ENCODE measurements around the gene APLP2.
"Not testable (repeated sequence)": the region's sequence is repeated elsewhere in the genome, so short reads cannot be mapped to it uniquely, and the experiment has no call there.

APLP2 gene

DNA sequence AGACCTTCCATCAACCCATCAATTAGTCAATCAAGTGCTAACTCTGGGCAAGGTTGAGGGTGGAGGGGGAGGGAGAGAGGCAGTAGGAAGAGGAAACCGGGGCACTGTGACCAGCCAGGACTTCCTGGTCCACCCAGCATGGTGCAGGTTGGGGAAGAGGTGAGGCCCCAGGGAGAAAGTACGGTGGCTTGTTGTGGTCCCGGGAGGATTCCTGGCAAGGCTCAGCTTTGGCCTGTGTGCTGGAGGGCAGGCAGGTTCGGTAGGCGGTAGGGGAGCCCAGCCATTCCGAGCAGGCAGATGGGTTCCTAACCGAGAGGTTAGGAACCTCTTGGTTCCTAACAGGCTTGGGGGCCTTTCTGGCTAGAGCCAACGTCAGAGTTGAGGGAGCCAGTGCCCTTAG lies 100.7 kb downstream of the APLP2 start:
- no peak for DNase-seq (ENCODE audit: low spot score)

DNA sequence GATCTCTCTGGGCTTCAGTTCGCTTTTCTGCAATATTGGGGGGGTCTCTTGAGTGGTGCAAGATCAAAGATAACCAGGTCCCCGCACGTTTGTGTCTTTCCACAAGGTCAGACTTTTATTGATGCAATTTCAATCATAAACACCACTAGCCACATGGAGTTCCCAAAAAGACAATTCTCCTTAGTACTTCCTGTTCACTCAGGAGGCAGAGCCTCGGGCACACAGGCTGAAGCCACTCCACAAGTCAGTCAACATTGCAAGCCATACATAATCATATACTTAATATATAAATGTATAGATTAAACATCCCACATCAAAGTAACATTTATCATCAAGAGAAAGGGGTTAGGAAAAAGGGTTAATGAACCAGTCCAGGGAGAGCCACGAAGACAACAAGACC lies 101.8 kb downstream of the APLP2 start:
- DNase-seq (ENCODE audit: low spot score), result no peak

DNA sequence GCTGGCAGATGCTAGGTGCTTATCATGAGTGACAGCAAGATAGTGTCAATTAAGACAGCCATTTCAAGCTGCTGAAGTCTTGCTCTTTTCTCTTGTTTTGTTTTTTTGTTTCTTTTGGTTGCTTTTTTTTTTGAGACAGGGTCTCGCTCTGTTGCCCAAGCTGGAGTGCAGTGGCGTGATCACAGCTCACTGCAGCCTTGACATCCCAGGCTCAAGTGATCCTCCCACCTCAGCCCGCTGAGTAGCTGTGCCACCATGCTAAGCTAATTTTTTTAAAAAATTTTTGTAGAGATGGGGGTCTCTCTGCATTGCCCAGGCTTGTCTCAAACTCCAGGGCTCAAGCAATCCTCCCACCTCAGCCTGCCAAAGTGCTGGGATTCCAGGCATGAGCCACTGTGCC lies 102.3 kb downstream of the APLP2 start:
- DNase-seq (ENCODE audit: low spot score), result not testable (repeated sequence)

DNA sequence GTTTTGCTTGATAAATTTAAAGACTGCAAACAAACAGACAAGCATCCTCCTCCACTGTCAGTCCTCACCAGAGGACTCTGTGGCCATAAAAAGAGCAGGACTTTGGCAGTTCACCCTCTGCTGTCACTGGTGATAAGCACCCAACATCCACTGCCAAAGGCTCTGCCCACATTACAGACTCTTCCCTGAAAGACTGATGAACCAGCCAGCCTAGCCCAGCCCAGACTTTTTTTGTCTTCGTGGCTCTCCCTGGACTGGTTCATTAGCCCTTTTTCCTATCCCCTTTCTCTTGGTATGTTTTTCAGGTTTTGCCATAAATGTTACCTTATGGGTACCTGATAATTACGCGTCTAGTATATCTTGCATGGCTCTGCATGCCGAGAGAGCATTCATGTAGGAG lies 104.9 kb downstream of the APLP2 start:
- DNase-seq (ENCODE audit: low spot score), result no peak

DNA sequence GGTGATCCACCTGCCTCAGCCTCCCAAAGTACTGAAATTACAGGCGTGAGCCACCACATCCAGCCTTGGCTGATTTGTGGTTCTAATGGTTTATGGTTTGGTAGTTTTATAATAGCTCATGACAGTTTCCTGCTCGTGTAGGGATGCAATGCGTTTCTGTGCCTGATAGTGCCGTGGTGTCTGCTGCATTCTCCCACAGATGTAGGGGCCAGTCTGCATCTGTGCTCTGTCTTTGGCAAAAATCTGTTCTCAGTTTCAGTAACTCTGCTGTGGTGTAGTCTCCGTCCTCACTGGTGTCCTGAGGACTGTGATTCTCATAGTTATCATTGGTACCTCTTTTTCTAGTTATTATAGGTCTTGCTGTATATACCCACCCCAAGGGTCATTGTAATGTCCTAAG lies 106.2 kb downstream of the APLP2 start:
- DNase-seq (ENCODE audit: low spot score), result no peak

DNA sequence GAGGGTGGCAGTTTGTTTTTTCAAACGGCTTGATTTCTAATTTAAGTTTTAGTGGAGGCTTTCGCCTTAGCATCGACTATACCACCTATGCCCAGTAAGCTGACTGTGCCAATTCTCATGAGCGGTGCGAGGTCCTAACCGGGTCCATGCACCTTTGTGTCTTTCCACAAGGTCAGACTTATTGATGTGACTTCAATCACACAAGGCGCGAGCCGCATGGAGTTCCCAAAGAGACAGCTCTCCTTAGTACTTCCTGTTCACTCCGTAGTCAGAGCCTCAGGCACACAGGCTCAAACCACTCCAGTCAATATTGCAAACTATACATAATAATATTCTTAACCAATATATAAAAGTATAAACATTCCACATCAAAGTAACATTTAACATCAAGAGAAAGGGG lies 108.1 kb downstream of the APLP2 start:
- DNase-seq (ENCODE audit: low spot score), result no peak

DNA sequence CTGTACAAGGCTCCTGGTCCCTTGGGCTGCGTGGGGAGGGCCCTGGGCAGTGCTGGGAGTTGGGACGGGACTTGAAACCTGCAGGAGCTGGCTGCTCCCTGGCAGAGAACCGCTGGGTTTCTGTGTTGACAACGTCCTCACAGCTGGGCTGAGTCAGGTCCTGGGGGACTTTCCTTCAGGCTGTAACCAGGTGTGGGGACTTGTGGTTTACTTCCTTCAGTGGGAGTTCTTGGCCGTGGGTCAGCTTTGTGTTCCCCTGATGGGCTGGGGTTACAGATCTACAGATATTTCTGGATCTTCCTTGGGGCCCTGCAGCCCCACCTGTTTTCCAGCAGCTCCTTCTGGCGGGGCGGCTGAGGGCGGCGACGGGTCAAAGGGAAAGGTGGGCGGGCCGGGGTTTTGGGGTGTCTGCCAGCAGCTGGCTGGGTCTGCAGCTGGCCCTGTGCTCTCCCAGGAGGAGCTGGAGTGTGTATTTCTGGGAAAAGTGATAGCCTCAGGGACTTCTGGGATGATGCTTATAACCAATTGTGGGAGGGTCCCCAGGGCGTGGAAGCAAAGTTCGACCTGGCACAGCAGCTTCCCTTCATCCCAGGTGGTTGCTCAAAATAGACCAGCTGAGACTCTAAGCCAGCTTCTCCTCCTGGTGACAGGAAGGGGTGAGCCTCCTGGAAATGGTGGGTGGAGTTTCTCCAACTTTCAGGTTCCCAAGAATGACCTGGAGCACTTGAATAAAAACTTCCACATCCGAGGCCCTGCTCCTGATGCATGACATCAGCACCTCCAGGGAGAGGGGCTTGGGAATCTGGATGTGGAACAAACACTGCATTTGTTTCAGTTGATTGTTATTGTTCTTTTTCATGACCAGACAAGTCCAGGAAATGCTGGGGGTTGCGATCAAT lies 109.0 kb downstream of the APLP2 start:
- peak; percentile 85 for DNase-seq (ENCODE audit: low spot score)

DNA sequence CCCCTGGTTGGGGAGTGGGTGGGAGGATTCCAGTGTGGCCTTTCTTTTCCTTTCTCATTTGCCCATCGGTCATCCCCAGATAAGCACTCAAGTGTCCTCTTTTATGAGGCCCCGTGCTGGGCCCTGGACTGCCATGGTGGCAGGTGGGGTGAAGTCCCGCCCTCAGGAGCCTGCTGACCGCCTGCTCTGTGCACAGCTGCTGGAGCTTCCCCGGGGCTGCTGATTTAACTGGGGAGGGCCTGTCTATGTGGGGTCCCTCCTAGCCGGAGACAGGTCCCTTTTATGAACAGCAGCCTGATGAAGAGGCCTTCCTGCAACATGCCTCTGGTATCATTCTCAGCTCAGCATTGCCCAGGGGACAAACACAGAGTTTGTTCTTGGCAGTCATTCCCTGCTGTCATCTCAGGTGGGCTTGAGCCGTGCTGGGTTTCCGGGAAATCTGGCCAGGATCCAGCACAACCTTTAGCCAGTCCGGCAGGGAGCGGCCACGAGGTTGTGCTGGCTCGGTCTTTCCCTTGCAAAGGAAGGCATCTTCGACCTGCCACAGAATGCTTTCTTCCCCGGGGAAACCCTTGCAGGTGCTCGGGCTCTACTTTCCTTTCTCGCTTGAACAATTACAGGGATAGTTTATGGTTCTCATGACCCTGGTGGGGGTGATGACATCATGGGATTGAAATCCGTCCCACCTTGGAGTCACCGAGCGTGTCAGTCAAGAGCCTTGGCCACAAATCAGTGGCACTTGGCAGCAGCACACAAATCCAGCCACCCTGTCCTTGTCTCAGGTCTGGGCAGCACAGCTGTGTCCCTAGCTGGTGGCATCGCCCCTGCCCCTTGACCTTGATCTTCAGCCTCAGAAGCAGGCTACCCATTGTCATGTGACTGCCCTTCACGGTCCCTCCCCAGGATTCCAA lies 110.0 kb downstream of the APLP2 start:
- no peak for DNase-seq (ENCODE audit: low spot score)

DNA sequence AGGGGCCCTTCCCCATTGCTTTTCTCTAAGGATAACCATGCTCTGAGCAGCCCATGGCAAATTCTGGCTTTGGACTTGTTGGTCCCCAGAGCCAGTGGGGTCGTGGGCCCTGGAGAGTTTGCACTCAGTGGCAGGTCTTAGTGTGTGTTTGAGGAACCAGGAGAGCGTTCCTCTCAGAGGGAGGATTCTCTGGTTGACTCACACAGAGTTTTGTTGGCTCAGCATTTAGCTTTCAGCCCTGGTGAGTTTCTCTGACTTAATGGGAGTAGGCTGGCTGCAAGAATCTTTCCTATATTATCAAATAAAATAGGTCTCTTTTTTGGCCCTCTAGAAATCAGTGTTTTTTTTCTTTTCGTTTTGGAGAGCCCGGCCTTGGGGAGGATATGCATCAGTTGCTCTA lies 110.8 kb downstream of the APLP2 start:
- no peak for DNase-seq (ENCODE audit: low spot score)

DNA sequence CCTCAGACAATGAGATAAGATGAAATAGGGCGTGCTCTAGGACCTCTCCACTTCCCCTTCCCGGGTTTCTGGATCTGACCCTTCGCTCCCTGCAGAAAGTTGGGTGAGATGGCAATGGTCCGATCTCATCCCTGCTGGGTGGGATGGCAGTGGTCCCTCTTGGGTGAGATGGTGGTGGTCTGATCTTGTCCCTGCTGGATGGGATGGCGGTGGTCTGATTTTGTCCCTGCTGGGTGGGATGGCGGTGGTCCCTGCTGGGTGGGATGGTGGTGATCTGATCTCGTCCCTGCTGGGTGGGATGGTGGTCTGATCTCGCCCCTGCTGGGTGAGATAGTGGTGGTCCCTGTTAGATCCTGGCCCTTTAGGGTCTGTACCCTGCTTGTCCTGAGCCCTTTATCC lies 111.2 kb downstream of the APLP2 start:
- DNase-seq (ENCODE audit: low spot score), result no peak

DNA sequence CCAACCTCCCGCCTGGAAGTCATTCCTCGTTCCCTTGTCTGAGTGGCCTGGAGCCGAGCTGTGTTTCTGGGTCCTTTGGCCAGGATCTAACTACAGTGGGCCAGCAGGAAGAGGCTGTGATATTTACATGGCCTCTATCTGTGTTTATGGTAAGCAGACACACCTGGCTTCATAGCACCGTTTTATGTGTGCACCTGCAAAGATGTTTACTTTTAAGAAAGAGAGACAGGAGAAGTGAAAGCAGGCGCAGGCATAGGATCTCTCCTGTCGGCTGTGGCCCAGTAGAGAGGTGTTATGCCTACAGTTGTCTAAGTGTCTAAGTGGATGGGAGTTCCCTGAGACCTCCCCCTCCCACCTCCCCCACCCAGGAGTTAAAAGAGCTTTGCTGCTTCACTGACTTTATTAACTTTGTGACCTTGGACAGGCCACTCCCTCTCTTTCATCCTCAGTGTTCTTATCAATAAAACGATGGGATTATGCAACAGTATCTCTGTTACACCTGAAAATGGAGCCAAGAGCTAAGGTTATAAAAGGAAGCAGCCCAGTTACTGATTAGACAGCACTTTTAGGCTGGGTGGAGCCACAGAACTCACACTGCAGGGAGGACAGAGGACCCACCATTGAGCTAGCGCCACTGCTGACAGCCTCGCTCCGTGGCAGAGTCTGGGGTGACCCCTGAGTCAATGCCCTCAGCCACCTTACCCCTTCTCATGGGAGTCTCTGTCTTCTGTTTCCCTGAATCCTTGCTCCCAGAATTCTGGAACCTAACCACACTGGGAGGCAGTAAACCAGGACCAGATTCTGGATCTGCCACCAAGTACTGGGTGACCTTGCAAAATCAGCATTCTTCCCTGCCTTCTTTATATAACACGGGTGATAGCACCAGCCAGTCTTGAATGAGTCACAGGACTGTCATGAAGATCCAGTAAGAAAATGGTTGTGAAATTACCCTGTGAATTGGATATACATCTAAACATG lies 111.9 kb downstream of the APLP2 start:
- DNase-seq (ENCODE audit: low spot score), result no peak

DNA sequence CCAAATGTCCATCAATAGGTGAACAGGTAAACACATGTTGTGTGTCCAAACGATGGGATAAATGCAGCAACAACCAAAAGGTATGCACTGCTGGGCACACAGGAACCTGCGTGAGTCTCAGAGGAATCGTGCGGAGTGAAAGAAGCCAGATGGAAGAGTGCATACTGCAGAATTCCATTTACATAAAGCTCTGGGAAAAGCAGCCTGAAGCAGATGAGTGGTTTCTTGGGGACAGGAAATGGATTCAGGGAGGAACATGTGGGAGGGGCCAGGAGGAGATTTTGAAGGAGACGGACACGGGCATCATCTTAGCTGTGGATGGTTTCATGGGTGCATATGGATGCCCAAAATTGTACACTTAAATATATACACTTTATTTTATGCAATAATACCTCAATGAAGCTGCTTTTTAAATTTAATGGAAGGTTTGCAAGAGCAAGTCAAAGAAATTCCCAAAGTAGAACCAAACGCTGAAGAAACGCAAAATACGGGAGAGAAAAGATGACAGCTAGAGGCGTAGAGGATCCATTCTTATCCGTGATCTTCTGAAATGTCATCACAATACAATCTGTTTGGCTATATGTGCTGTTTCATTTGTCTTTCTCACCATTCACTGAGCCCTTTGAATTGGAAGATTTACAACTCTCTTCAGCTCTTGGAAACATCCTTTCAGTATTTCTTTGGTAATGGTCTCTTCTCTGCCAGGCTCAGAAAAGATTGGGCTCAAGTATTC lies 114.3 kb downstream of the APLP2 start:
- DNase-seq (ENCODE audit: low spot score), result no peak

DNA sequence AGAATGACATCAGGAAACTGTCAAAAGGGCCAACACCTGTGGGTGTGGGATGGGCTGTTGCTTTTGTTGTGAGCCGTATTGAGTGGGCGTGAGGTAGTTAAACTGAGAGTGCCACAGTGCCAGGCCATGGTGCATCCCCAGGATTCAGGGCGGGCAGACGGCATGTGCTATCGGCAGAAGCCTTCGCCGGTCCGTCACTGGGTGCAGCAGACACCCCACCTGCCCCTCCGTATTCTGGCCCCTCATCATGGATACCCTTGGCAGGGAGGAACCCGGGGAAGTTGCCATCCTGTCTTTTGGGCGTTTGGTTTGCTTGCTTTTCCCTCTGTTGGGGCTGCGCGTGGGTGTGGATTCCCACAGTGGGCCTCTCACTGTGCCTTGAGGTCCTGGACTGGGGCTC lies 117.4 kb downstream of the APLP2 start:
- DNase-seq (ENCODE audit: low spot score), result no peak

DNA sequence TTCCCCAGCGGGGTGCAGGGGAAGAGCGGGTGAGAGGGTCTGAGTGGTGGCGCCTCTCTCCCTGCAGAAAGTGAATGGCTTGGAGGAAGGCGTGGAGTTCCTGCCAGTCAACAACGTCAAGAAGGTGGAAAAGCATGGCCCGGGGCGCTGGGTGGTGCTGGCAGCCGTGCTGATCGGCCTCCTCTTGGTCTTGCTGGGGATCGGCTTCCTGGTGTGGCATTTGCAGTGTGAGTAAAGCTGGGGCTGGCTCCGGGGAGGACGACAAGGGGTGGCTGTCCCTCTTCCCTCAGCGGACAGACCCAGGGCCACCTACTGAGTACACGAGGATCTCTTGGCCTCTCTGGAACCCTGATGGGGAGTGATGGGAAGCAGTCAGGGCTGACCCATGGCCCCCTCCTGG lies 118.4 kb downstream of the APLP2 start:
- DNase-seq (ENCODE audit: low spot score), result no peak

DNA sequence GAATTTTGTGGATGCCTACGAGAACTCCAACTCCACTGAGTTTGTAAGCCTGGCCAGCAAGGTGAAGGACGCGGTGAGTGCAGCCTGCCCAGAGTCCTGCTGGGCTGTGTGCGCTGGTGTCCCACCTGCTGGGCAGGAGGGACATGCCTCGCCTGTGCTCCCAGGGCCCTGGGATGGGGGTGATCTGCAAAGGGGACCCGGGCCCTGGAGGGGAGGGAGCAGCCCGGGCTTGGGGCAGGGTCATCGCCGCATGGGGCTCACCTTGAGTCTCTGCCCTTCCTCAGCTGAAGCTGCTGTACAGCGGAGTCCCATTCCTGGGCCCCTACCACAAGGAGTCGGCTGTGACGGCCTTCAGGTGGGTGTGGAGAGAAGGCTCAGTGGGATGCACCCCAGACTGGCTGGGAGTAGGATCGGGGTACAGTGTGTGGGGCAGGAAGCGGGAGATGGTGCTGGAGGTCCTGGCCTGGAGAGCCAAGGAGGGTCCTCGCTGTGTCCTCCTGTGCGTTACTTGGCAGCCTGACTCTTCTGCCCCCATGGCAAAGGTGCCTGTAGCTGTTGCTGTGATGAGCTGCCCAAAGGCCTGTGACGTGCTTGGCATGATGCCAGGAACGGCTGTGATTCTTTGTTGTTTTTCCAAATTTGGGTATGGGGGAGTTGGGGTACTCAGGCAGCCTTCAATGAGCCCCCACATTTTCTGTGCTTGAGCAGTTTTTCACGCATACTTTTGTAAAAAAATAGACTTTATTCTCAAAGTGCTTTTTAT lies 119.1 kb downstream of the APLP2 start:
- DNase-seq (ENCODE audit: low spot score), result no peak

DNA sequence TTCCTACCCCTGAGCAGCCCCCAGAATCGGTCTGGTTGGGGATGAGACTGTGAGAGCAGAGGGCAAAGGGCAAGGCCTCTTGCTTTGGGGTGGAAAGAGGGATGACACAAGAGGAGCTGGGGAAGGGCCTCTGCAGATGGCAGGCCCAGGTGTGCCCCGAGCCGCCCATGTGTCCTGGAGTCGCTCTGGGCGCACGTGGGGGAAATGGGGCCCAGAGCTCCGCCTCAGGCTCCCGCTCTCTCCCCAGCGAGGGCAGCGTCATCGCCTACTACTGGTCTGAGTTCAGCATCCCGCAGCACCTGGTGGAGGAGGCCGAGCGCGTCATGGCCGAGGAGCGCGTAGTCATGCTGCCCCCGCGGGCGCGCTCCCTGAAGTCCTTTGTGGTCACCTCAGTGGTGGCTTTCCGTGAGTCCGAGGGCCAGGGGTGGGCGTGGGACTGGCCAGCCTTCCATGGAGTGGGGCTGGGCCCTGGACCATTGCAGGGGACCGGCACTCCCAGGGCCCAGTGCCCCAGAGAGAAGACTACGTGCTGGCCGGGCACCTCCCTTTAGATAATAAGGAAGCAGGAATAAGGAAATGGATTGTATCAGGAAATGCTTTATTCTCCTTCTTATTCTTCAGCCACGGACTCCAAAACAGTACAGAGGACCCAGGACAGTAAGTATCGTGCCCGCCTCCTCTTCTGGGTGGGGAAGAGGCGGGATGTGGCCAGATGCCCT lies 120.0 kb downstream of the APLP2 start:
- no peak for DNase-seq (ENCODE audit: low spot score)

DNA sequence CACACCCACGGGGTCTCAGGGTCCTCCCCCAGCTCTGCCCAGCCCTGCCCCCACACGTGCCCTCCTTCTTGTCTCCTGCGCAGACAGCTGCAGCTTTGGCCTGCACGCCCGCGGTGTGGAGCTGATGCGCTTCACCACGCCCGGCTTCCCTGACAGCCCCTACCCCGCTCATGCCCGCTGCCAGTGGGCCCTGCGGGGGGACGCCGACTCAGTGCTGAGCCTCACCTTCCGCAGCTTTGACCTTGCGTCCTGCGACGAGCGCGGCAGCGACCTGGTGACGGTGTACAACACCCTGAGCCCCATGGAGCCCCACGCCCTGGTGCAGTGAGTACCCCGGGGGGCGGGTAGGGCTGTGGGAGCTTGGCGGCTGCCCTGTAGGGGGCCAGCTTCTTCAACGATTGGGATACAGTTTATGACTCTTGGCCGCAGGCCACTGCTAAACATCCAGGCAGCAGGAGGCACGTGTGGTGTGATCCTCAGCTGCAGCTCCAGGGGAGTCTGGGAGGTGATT lies 120.7 kb downstream of the APLP2 start:
- DNase-seq (ENCODE audit: low spot score), result no peak

DNA sequence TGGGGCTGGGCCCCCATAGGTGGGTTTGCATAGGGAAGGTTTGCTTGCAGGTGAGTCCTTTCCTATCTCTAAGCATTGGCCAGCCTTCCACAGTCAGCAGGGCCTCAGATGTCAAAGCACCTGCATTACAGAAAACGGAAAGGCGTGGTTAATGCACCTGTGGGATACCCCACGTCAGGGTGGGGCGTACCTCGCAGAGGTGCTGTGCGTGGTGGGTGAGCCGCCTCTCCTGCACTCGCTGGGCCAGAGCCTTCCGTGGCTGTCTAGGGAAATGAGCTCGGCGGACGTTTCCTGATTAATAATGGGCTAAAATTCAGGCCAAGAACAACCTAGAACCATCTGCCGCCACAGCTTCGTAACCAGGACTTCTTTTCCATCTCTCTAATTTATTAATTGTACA lies 122.2 kb downstream of the APLP2 start:
- no peak for DNase-seq (ENCODE audit: low spot score)

DNA sequence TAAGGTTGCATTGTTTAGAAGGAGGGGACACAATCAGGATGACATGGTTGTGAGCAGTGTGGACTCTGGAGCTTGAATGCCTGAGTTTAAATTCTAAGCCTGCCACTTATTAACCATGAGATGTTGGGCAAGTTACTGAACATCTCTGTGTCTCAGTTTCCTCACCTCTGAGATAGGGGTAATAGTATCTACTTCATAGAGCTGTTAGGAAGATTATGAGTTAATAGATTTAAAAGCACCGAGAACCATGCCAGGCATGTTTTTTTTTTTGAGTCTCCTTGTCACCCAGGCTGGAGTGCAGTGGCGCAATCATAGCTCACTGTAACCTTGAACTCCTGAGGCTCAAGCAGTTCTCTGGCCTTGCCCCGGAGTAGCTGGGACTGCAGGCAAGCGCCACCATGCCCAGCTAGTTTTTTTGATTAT lies 123.2 kb downstream of the APLP2 start:
- no peak for DNase-seq (ENCODE audit: low spot score)

Data from left forelimb (tissue), 1 donor.